DND-41 (cell line): ENCODE data around the gene RPL13A.
"Not testable (repeated sequence)": the region's sequence is repeated elsewhere in the genome, so short reads cannot be mapped to it uniquely, and the experiment has no call there.

Experiments used
- ATAC-seq: fragments of 200-7000 bp; cut with Tn5 transposase; 3 replicates; pipeline ENCODE4 v1.9.1; 2021; ENCODE audit warnings: low read depth; ENCODE audit not compliant: insufficient read depth
- DNase-seq: peaks from one replicate; pipeline ENCODE4 v3.0.0-alpha.2; 2020
- H2AFZ ChIP-seq: 2 replicates; pipeline ENCODE4 v1.6.0; 2012; ENCODE audit warnings: low read depth, low read length
- H3K27ac ChIP-seq: 2 replicates; pipeline ENCODE4 v1.5.1; 2012; ENCODE audit warnings: low read length, inconsistent platforms
- H3K27me3 ChIP-seq: fragments of 200-600 bp; sonication (generic); 2 replicates; pipeline ENCODE4 v1.6.0; 2012; ENCODE audit warnings: low read length, mild to moderate bottlenecking, inconsistent platforms; ENCODE audit not compliant: insufficient read depth, poor library complexity
- H3K36me3 ChIP-seq: 2 replicates; pipeline ENCODE4 v1.5.1; 2012; ENCODE audit warnings: low read length, inconsistent platforms; ENCODE audit not compliant: insufficient read depth
- H3K4me1 ChIP-seq: 2 replicates; pipeline ENCODE4 v1.5.1; 2012; ENCODE audit warnings: mild to moderate bottlenecking, low read length; ENCODE audit not compliant: insufficient read depth
- H3K4me2 ChIP-seq: 2 replicates; pipeline ENCODE4 v1.6.0; 2012; ENCODE audit warnings: mild to moderate bottlenecking, moderate library complexity, low read length, inconsistent platforms; ENCODE audit not compliant: insufficient read depth
- H3K4me3 ChIP-seq, 2 experiments: fragments of 200-600 bp in 1 of 2; shearing (Covaris generic) in 1 of 2; 2 replicates each; pipeline ENCODE4 v1.5.1; 2012 to 2016; ENCODE audit warnings: inconsistent platforms in 2 of 2, low read length in 2 of 2, mild to moderate bottlenecking in 2 of 2, low read depth in 1 of 2, moderate library complexity in 1 of 2
- H3K79me2 ChIP-seq: 2 replicates; pipeline ENCODE4 v1.6.0; 2012; ENCODE audit warnings: low read length, inconsistent platforms; ENCODE audit not compliant: insufficient read depth
- H3K9ac ChIP-seq: 2 replicates; pipeline ENCODE4 v1.6.0; 2012; ENCODE audit warnings: low read depth, mild to moderate bottlenecking, inconsistent platforms, low read length, moderate library complexity
- H3K9me3 ChIP-seq: 2 replicates; pipeline ENCODE4 v1.5.1; 2012; ENCODE audit warnings: low read length, moderate library complexity, mild to moderate bottlenecking, inconsistent platforms; ENCODE audit not compliant: insufficient read depth, severe bottlenecking
- H4K20me1 ChIP-seq: 2 replicates; pipeline ENCODE4 v1.6.0; 2012; ENCODE audit warnings: low read length; ENCODE audit not compliant: insufficient read depth
- EZH2 ChIP-seq: IDR thresholded peaks from 3 replicates; pipeline ENCODE4 v1.6.1; 2012; ENCODE audit warnings: borderline replicate concordance, low read depth, mild to moderate bottlenecking, moderate library complexity, low read length, inconsistent platforms; ENCODE audit not compliant: severe bottlenecking
- TF ChIP-seq, protein P1 (sequence below): IDR thresholded peaks from 2 replicates; pipeline ENCODE4 v1.5.1; 2012; ENCODE audit warnings: borderline replicate concordance, low read length, moderate library complexity, mild to moderate bottlenecking; ENCODE audit not compliant: poor library complexity, severe bottlenecking; ENCODE audit errors: extremely low read depth

The RPL13A gene

DNA sequence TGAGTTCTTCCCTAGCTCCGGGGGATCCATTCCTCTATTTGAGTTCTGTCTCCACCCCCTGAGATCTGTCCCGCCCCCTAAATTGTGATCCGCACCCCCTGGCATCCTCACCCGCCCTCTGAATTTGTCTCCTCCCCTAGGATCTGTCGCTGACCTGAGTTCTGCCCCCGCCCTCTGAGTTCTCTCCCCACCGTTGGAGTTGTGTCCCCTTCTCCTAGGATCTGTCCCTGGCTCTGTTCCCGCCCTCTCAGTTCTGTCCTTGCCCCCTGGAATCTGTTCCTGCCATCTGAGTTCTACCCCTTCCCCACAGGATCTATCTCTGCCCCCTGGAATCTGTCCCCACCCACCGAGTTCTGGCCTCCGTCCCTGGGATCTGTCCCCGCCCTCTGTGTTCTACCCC, 45.1 kb upstream of the RPL13A start:
- Histone ChIP-seq H3K4me1 (peaks cover 16% of the 10 kb centered on the region), H3K9ac (no peak overlapping the region), H4K20me1 (peaks cover 10% of the 10 kb centered on the region), H3K4me3 (no peak overlapping the region), H3K4me2 (no peak overlapping the region), H2AFZ (no peak overlapping the region), H3K9me3 (no peaks in the 10 kb centered on the region), H3K79me2 (no peaks in the 10 kb centered on the region), H3K36me3 (peaks cover 9% of the 10 kb centered on the region), H3K27me3 (peaks cover 22% of the 10 kb centered on the region), H3K27ac (no peak overlapping the region)
- DNase-seq (no peak), ATAC-seq (no peak)
- no peak for TF ChIP-seq EZH2
- TF ChIP-seq, protein P1, sequence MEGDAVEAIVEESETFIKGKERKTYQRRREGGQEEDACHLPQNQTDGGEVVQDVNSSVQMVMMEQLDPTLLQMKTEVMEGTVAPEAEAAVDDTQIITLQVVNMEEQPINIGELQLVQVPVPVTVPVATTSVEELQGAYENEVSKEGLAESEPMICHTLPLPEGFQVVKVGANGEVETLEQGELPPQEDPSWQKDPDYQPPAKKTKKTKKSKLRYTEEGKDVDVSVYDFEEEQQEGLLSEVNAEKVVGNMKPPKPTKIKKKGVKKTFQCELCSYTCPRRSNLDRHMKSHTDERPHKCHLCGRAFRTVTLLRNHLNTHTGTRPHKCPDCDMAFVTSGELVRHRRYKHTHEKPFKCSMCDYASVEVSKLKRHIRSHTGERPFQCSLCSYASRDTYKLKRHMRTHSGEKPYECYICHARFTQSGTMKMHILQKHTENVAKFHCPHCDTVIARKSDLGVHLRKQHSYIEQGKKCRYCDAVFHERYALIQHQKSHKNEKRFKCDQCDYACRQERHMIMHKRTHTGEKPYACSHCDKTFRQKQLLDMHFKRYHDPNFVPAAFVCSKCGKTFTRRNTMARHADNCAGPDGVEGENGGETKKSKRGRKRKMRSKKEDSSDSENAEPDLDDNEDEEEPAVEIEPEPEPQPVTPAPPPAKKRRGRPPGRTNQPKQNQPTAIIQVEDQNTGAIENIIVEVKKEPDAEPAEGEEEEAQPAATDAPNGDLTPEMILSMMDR = no peak

- H4K20me1 ChIP-seq = peaks cover 14% of the 10 kb centered on the region
- H3K4me1 ChIP-seq = peaks cover 16% of the 10 kb centered on the region
- H3K9ac ChIP-seq = peak overlapping the region; percentile 53
- H3K4me3 ChIP-seq = peak overlapping the region; percentile 10 to 69; a peak in 2 of 4 replicates
- peak overlapping the region; percentile 89 for H2AFZ ChIP-seq
- no peaks in the 10 kb centered on the region for H3K79me2 ChIP-seq
- peak overlapping the region; percentile 78 for H3K27ac ChIP-seq
- ATAC-seq = no peak
- H3K4me2 ChIP-seq = peak overlapping the region; percentile 92
- no peak for TF ChIP-seq EZH2
- TF ChIP-seq, protein P1 = no peak
- H3K27me3 ChIP-seq = peaks cover 22% of the 10 kb centered on the region
- peak; percentile 37 for DNase-seq
- H3K9me3 ChIP-seq = no peaks in the 10 kb centered on the region
- H3K36me3 ChIP-seq = peaks cover 14% of the 10 kb centered on the region
Observed at GRCh38 chr19:49442771-49443365, 44.5 kb upstream of the RPL13A start.

GRCh38 chr19:49443366-49444099, 43.9 kb upstream of the RPL13A start:
- H3K9ac ChIP-seq = peak overlapping the region; percentile 53
- no peaks in the 10 kb centered on the region for H3K79me2 ChIP-seq
- H3K4me3 ChIP-seq = peak overlapping the region; percentile 10 to 69; a peak in 2 of 4 replicates
- peak overlapping the region; percentile 78 for H3K27ac ChIP-seq
- peak; percentile 94 for ATAC-seq
- H4K20me1 ChIP-seq = peaks cover 17% of the 10 kb centered on the region
- peaks cover 18% of the 10 kb centered on the region for H3K27me3 ChIP-seq
- no peaks in the 10 kb centered on the region for H3K9me3 ChIP-seq
- peaks cover 21% of the 10 kb centered on the region for H3K36me3 ChIP-seq
- TF ChIP-seq, protein P1 = peak; percentile 82
- TF ChIP-seq EZH2 = no peak
- peaks cover 16% of the 10 kb centered on the region for H3K4me1 ChIP-seq
- peak overlapping the region; percentile 92 for H3K4me2 ChIP-seq
- peak; percentile 94 for DNase-seq
- peak overlapping the region; percentile 89 for H2AFZ ChIP-seq

DNA sequence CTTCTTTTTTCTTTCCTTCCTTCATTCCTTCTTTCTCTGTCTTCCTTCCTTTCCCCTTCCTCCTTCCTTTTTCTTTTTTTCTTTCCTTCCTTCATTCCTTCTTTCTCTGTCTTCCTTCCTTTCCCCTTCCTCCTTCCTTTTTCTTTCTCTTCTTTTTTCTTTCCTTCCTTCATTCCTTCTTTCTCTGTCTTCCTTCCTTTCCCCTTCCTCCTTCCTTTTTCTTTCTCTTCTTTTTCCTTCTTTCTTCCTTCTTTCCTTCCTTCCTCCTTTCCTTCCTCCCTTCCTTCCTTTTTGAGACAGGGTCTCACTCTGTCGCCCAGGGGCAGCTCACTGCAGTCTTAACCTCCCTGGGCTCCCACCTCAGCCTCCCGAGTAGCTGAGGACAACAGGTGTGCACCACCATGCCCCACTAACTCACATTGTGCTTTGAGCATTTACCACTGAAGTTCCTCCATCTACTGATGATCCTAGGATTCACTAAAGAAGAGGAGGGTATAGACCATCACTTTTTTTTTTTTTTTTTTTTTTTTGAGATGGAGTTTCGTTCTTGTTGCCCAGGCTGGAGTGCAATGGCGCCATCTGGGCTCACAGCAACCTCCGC, 43.2 kb upstream of the RPL13A start:
- H2AFZ ChIP-seq = peak overlapping the region; percentile 89
- ATAC-seq = not testable (repeated sequence)
- H3K4me2 ChIP-seq = peak overlapping the region; percentile 92

More for the DNA sequence above, 43.2 kb upstream of the RPL13A start:
- Histone ChIP-seq H4K20me1 (peaks cover 19% of the 10 kb centered on the region), H3K27me3 (peaks cover 11% of the 10 kb centered on the region), H3K4me1 (peaks cover 18% of the 10 kb centered on the region), H3K36me3 (peaks cover 27% of the 10 kb centered on the region), H3K27ac (peak overlapping the region; percentile 38; the same call in 1 of the 2 replicates), H3K4me3 (peak overlapping the region in 1 of 2 experiments; percentile 69; a peak in 2 of 4 replicates)
- not testable (repeated sequence) for H3K9ac ChIP-seq, H3K79me2 ChIP-seq, DNase-seq, H3K9me3 ChIP-seq
